ENCODE measurements around the gene CS. TPM values are rescaled to one million over a fixed set of nuclear protein-coding genes. Genes with fewer than 3 reads are reported as not detected.

CS gene
- total and polyA plus RNA-seq, 12 donors: 64.6 to 417 (median 245) TPM

DNA sequence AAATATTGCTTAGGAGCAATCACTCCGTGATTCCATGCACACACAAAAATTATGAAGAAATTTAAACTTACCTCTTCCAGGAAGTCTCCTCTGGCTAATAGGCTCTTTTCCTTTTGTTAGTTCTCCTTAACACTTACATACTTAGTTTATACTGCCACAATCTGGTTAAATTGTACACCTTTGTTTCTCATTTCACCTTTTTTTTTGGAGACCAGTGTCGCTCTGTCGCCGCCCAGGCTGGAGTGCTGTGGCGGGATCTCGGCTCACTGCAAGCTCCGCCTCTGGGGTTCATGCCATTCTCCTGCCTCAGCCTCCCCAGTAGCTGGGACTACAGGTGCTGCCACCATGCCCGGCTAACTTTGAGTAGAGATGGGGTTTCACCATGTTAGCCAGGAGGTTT, 39.8 kb downstream of the CS start:
- H3K27me3 ChIP-seq: no peaks in the 10 kb centered on the region
- H3K9me3 ChIP-seq (replicated peaks in 1 of 3): no peaks in the 10 kb centered on the region
- no peak overlapping the region for H3K4me3 ChIP-seq
- peaks cover 0 to 12% of the 10 kb centered on the region in 2 donors for H3K36me3 ChIP-seq (replicated peaks in 1 of 2)
- 93 to 96% (median 94%) methylated on average over 8 of the region's 8 CpGs for WGBS, 4 donors
- H3K4me1 ChIP-seq (replicated peaks in 1 of 2): peaks cover 19 to 30% of the 10 kb centered on the region in 2 donors
- intact Hi-C loops (cut with DNase I): no loop called here
- DNase-seq: peak in 1 of 7 donors; percentile 4
- H3K27ac ChIP-seq: no peak overlapping the region
- TF ChIP-seq, protein P1, sequence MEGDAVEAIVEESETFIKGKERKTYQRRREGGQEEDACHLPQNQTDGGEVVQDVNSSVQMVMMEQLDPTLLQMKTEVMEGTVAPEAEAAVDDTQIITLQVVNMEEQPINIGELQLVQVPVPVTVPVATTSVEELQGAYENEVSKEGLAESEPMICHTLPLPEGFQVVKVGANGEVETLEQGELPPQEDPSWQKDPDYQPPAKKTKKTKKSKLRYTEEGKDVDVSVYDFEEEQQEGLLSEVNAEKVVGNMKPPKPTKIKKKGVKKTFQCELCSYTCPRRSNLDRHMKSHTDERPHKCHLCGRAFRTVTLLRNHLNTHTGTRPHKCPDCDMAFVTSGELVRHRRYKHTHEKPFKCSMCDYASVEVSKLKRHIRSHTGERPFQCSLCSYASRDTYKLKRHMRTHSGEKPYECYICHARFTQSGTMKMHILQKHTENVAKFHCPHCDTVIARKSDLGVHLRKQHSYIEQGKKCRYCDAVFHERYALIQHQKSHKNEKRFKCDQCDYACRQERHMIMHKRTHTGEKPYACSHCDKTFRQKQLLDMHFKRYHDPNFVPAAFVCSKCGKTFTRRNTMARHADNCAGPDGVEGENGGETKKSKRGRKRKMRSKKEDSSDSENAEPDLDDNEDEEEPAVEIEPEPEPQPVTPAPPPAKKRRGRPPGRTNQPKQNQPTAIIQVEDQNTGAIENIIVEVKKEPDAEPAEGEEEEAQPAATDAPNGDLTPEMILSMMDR (IDR thresholded peaks at IDR 0.05): no peak
- no peak for TF ChIP-seq POLR2A (IDR thresholded peaks at IDR 0.05)

DNA sequence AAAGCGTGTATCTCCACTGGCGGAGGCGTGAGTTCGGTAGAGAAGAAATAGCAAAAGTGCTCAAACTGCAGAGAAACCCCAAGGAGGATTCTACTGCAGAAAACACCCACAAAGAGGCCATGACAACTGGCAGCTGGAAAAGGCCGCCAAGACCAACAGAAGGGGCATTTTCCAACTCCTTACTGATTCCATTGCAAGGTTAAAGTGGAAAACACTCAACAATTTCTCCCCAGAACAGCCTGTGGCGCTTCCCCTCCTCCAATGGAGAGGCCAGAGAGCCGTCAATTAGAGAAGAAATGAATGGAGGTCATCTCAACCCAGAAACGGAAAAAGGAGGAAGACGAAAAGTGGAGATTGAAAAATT, 41.3 kb downstream of the CS start:
- H3K4me1 ChIP-seq (replicated peaks in 1 of 2): peaks cover 19 to 30% of the 10 kb centered on the region in 2 donors
- H3K36me3 ChIP-seq (replicated peaks in 1 of 2): peaks cover 0 to 27% of the 10 kb centered on the region in 2 donors
- intact Hi-C loops (cut with DNase I): loop anchor here in 1 of 2 donors (5.0 kb wide), 1 partner anchor 37 kb away; the partner anchor contains the start of genes NABP2 and RNF41
- no peaks in the 10 kb centered on the region for H3K9me3 ChIP-seq (replicated peaks in 1 of 3)
- H3K27me3 ChIP-seq: no peaks in the 10 kb centered on the region
- H3K27ac ChIP-seq: peak overlapping the region; percentile 64 to 95 (median 91)
- WGBS, 4 donors: 6 to 12% (median 8%) methylated on average over 9 of the region's 9 CpGs
- TF ChIP-seq, protein P1 (IDR thresholded peaks at IDR 0.05): no peak
- TF ChIP-seq POLR2A (IDR thresholded peaks at IDR 0.05): no peak
- DNase-seq: peak in 1 of 7 donors; percentile 23
- peak overlapping the region in 2 of 4 donors; percentile 89 to 90 for H3K4me3 ChIP-seq

DNA sequence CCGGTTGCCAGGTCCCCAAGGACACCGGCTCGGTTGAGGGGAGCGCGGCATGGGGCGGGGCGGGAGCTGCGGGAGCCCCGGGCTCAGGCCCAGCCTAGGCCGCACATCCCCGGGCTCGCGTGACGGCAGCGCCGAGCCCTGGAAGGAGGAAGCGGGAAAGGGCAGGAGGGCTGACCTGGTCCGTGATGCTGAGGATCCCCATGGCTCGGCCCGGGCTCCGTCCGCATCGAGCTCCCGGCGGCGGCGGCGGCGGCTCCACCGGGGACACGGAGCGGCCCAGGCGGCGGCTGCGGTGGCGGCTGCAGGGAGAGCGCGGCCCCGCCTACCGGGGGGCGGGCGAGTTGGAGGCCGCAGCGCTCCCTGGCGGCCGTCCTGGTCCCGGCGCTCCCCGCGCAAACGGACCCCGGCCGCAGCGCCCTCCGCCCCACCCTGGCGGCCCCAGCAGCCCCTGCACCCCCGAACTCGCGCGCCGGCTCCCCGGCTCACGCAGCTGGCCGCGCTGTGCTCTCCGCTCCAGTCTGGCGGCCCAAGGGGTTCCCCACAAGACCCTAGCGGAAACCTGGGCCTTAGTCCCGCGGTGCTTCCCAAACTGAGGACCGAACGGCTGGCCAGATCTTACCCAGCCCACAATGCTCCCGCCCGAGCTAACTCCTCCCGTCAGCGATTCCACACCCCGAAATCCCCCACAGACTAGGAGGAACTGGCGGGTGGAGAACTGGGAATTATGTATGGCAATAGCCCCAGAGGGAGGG, 41.9 kb downstream of the CS start, which contains the start of gene ANKRD52:
Gene ANKRD52 (minus strand): TSS at position 317 of the 752 bp plus-strand sequence. CDS start 115 bp downstream, at position 202.
- H3K27ac ChIP-seq: peak within 1 kb of the TSS; percentile 64 to 95 (median 91)
- peaks cover 0 to 33% of the 10 kb centered on the region in 2 donors for H3K36me3 ChIP-seq (replicated peaks in 1 of 2)
- peak within 1 kb of the TSS; percentile 3 to 90 (median 74) for H3K4me3 ChIP-seq
- no peaks in the 10 kb centered on the region for H3K9me3 ChIP-seq (replicated peaks in 1 of 3)
- 0 to 1% (median 0%) methylated on average over 6 to 76 of the region's 78 CpGs for WGBS, 4 donors
- no peaks in the 10 kb centered on the region for H3K27me3 ChIP-seq
- peak in 1 of 2 donors; percentile 16 for TF ChIP-seq POLR2A (IDR thresholded peaks at IDR 0.05)
- TF ChIP-seq, protein P1 (IDR thresholded peaks at IDR 0.05): peak in 5 of 6 experiments; percentile 34 to 92 (median 86)
- peaks cover 19 to 30% of the 10 kb centered on the region in 2 donors for H3K4me1 ChIP-seq (replicated peaks in 1 of 2)
- peak; percentile 70 to 82 (median 74) for DNase-seq
- intact Hi-C loops (cut with DNase I): loop anchor here in 1 of 2 donors (5.0 kb wide), 1 partner anchor 36 kb away; the partner anchor contains the start of genes NABP2 and RNF41

DNA sequence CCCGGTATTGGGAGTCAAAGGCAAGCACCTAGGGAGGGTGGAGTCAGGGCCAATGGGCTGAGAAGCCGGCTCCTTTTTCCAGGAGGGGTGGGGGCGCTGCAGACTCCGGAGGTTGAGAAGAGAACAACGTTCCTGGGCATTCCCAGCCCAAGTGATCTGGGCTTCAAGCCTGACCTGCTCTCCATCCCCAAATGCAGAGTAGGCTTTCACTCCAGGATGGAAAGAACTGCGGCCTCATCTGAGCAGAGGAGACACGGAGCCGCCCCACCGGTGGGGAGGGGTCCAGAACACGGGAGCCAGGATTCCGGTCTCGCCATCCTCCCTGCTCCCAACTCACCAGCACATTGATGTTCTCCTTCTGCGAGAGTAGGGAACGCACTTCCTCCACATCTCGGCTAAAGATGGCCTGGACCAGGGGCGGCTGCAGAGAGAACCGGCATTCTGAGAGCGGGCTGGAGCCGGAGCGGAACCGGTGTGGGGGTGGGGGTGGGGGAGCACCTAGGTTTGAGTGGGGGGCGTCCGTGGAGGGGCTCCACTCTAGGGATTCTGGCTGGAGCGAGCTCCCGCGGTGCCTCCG, 42.6 kb downstream of the CS start:
- H3K9me3 ChIP-seq (replicated peaks in 1 of 3): no peaks in the 10 kb centered on the region
- no peak for TF ChIP-seq POLR2A (IDR thresholded peaks at IDR 0.05)
- TF ChIP-seq, protein P1 (IDR thresholded peaks at IDR 0.05): no peak
- intact Hi-C loops (cut with DNase I): loop anchor here in 1 of 2 donors (5.0 kb wide), 1 partner anchor 35 kb away; the partner anchor contains the start of genes NABP2 and RNF41
- H3K4me3 ChIP-seq: peak overlapping the region; percentile 3 to 90 (median 74)
- H3K36me3 ChIP-seq (replicated peaks in 1 of 2): peaks cover 0 to 40% of the 10 kb centered on the region in 2 donors
- 0 to 1% (median 0%) methylated on average over 2 to 27 of the region's 27 CpGs for WGBS, 4 donors
- peak in 3 of 7 donors; percentile 27 to 63 (median 46) for DNase-seq
- peak overlapping the region in 4 of 5 donors; percentile 87 to 95 (median 91) for H3K27ac ChIP-seq
- peaks cover 19 to 30% of the 10 kb centered on the region in 2 donors for H3K4me1 ChIP-seq (replicated peaks in 1 of 2)
- no peaks in the 10 kb centered on the region for H3K27me3 ChIP-seq

Data from adrenal gland (tissue), 12 donors.